CD8-positive, alpha-beta memory T cell (primary cell): ENCODE measurements around the gene SH3BP5L. TPM values are rescaled to one million over a fixed set of nuclear protein-coding genes. Genes with fewer than 3 reads are reported as not detected.
A peak's percentile ranks its signal among the peaks of the same experiment; 100 is the strongest.

ENCODE experiments used
- CTCF ChIA-PET: fragments of 350-600 bp; sonication (Branson Sonifier 250); formaldehyde crosslinking; loops from one replicate; lab custom pipeline; 2021; ENCODE audit warnings: antibody characterized with exemption; lab: Charles Lee
- POLR2A ChIA-PET: fragments of 350-600 bp; sonication (Branson Sonifier 250); formaldehyde crosslinking; loops from one replicate; lab custom pipeline; 2021; ENCODE audit warnings: antibody characterized with exemption; lab: Charles Lee
- DNase-seq, 5 donors: peaks; one replicate each; pipeline versions ENCODE4 v3.0.0 to v3.0.0-alpha.2; 2020 to 2022; ENCODE audit warnings: mixed read lengths in 1 of 5
- H3K27ac ChIP-seq: one replicate; pipeline ENCODE4 v1.7.0; 2013; ENCODE audit warnings: low read depth, mild to moderate bottlenecking, low read length, moderate library complexity
- H3K27me3 ChIP-seq: 2 replicates; pipeline ENCODE4 v1.7.0; 2013; ENCODE audit warnings: low read length, mild to moderate bottlenecking; ENCODE audit not compliant: insufficient read depth, poor library complexity, severe bottlenecking
- H3K36me3 ChIP-seq: 2 replicates; pipeline ENCODE4 v1.7.0; 2013; ENCODE audit warnings: mild to moderate bottlenecking, low read length, moderate library complexity; ENCODE audit not compliant: insufficient read depth
- H3K4me1 ChIP-seq: 2 replicates; pipeline ENCODE4 v1.7.0; 2013; ENCODE audit warnings: mild to moderate bottlenecking, low read length, moderate library complexity; ENCODE audit not compliant: insufficient read depth
- H3K4me3 ChIP-seq: 2 replicates; pipeline ENCODE4 v1.7.0; 2013; ENCODE audit warnings: mild to moderate bottlenecking, low read length
- H3K9me3 ChIP-seq: 2 replicates; pipeline ENCODE4 v1.7.0; 2013; ENCODE audit warnings: mild to moderate bottlenecking, low read length
- H3K27ac Mint-ChIP-seq, 8 donors: one replicate each; pipeline ENCODE4 v1.8.0; 2020 to 2021; ENCODE audit warnings: mixed read lengths in 8 of 8, mild to moderate bottlenecking in 6 of 8, inconsistent platforms in 3 of 8, moderate library complexity in 3 of 8
- H3K27me3 Mint-ChIP-seq, 2 donors: one replicate each; pipeline ENCODE4 v1.8.0; 2020 to 2021; ENCODE audit warnings: mixed read lengths in 2 of 2, mild to moderate bottlenecking in 1 of 2, moderate library complexity in 1 of 2
- H3K36me3 Mint-ChIP-seq, 3 donors: one replicate each; pipeline ENCODE4 v1.8.0; 2020 to 2021; ENCODE audit warnings: mixed read lengths in 3 of 3, inconsistent platforms in 1 of 3, mild to moderate bottlenecking in 1 of 3
- H3K4me1 Mint-ChIP-seq, 3 donors: one replicate each; pipeline ENCODE4 v1.8.0; 2020 to 2021; ENCODE audit warnings: mixed read lengths in 3 of 3, inconsistent platforms in 1 of 3, mild to moderate bottlenecking in 1 of 3
- H3K4me3 Mint-ChIP-seq, 7 donors: one replicate each; pipeline ENCODE4 v1.8.0; 2020 to 2021; ENCODE audit warnings: mixed read lengths in 7 of 7, mild to moderate bottlenecking in 6 of 7, moderate library complexity in 4 of 7, inconsistent platforms in 2 of 7
- H3K9me3 Mint-ChIP-seq, 5 donors: one replicate each; pipeline ENCODE4 v1.8.0; 2020 to 2022; ENCODE audit warnings: mixed read lengths in 5 of 5, mild to moderate bottlenecking in 3 of 5, moderate library complexity in 2 of 5, inconsistent platforms in 1 of 5
- polyA plus RNA-seq: library from polyadenylated mRNA; unstranded; fragments of 300-500 nt; fragmentation: Illumina TruSeq; gene quantifications from one replicate; pipeline ENCODE4 v1.2.3, GENCODE V29; 2021
- total RNA-seq, 2 experiments: library from RNA; stranded (reverse); gene quantifications; one replicate each; pipeline ENCODE4 v1.2.3, GENCODE V29; 2021

Gene SH3BP5L
- total and polyA plus RNA-seq, 3 experiments from 2014 or later = 3.8 to 21.8 (median 20.1) TPM

DNA sequence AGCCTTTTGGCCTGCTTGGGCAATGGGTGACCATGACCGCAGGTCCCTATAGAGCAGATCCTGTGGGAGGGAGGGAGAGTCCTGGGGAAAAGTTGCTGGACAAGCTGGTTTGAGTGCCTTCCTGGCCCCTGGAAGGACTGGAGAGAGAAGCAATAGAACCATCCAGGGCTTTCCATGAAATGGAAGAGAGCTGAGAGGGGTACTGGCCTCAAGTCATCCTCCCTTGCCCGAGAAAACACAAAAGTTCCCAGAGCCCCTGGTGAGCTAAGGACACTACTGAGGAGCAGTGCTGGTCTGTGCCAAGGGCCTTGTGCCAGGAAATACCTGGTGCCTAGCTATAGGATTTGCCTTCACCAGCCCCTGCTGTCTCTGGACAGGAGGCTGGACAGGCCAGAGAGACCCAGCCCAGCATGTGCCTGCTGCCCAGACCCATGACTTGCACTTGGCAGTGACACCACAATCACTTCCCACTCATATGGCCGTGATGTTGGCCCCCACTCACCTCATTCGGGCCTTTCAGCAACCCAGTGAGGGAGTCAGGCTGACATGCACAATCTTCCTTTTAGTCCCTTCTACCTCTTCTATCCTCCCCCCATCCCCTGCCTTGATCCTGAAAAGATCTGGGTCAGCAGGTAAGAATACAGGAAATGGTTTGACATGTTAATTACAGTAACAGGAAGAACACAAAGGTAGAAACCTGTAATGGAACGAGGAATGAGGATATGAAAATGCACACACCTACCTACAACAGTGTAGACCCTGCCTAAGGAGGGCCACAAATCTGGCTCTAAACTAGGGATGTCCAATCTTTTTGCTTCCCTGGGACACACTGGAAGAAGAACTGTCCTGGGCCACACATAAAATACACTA is 7.0 kb downstream of the SH3BP5L start:
- Histone ChIP-seq H3K4me1 (peaks cover 76% of the 10 kb centered on the region), H3K4me3 (no peak overlapping the region), H3K36me3 (peaks cover 18% of the 10 kb centered on the region), H3K9me3 (no peaks in the 10 kb centered on the region), H3K27me3 (no peaks in the 10 kb centered on the region), H3K27ac (no peak overlapping the region)
- Mint-ChIP-seq H3K4me1 (peaks cover 57 to 75% (median 64%) of the 10 kb centered on the region in 3 donors), H3K27me3 (no peaks in the 10 kb centered on the region), H3K4me3 (peak overlapping the region in 4 of 7 donors; percentile 7 to 69 (median 44)), H3K27ac (peak overlapping the region; percentile 34 to 81 (median 70)), H3K9me3 (no peaks in the 10 kb centered on the region), H3K36me3 (peaks cover 15 to 81% (median 21%) of the 10 kb centered on the region in 3 donors)
- CTCF ChIA-PET = no interaction called here
- POLR2A ChIA-PET = interaction anchor here (0.7 kb wide), 1 partner anchor 19 kb away, joined by 4 read pairs; no protein-coding TSS in a partner anchor
- DNase-seq = peak in 1 of 5 donors; percentile 8

GRCh38 chr1:248817065-248817464 is 8.7 kb downstream of the SH3BP5L start:
- Histone ChIP-seq H3K4me1 (peaks cover 59% of the 10 kb centered on the region), H3K27me3 (no peaks in the 10 kb centered on the region), H3K9me3 (no peaks in the 10 kb centered on the region), H3K4me3 (no peak overlapping the region), H3K36me3 (peaks cover 23% of the 10 kb centered on the region), H3K27ac (no peak overlapping the region)
- Mint-ChIP-seq H3K4me1 (peaks cover 42 to 58% (median 49%) of the 10 kb centered on the region in 3 donors), H3K9me3 (no peaks in the 10 kb centered on the region), H3K27ac (peak overlapping the region in 3 of 8 donors; percentile 21 to 42 (median 38)), H3K36me3 (peaks cover 16 to 84% (median 18%) of the 10 kb centered on the region in 3 donors), H3K4me3 (peak overlapping the region in 1 of 7 donors; percentile 42), H3K27me3 (no peaks in the 10 kb centered on the region)
- no peak for DNase-seq
- ChIA-PET CTCF (no interaction called here), POLR2A (no interaction called here)

GRCh38 chr1:248816042-248816851 is 9.5 kb downstream of the SH3BP5L start:
- H3K4me1 Mint-ChIP-seq = peaks cover 34 to 50% (median 41%) of the 10 kb centered on the region in 3 donors
- ChIA-PET POLR2A (no interaction called here), CTCF (no interaction called here)

GRCh38 chr1:248815407-248816034 is 10.2 kb downstream of the SH3BP5L start:
- no peak overlapping the region for H3K4me3 ChIP-seq
- peaks cover 23% of the 10 kb centered on the region for H3K36me3 ChIP-seq
- Mint-ChIP-seq H3K27me3 (no peaks in the 10 kb centered on the region), H3K36me3 (peaks cover 16 to 80% (median 16%) of the 10 kb centered on the region in 3 donors), H3K9me3 (no peaks in the 10 kb centered on the region), H3K4me3 (no peak overlapping the region), H3K27ac (peak overlapping the region in 6 of 8 donors; percentile 9 to 76 (median 56)), H3K4me1 (peaks cover 28 to 43% (median 34%) of the 10 kb centered on the region in 3 donors)
- H3K9me3 ChIP-seq = no peaks in the 10 kb centered on the region
- H3K4me1 ChIP-seq = peaks cover 45% of the 10 kb centered on the region
- no peak for DNase-seq
- ChIA-PET POLR2A (interaction anchor here (0.5 kb wide), 1 partner anchor 66 kb away, joined by 4 read pairs; no protein-coding TSS in a partner anchor), CTCF (no interaction called here)
- no peaks in the 10 kb centered on the region for H3K27me3 ChIP-seq
- no peak overlapping the region for H3K27ac ChIP-seq

More at GRCh38 chr1:248816042-248816851, 9.5 kb downstream of the SH3BP5L start:
- no peaks in the 10 kb centered on the region for H3K9me3 ChIP-seq
- peaks cover 52% of the 10 kb centered on the region for H3K4me1 ChIP-seq
- peaks cover 16 to 80% (median 16%) of the 10 kb centered on the region in 3 donors for H3K36me3 Mint-ChIP-seq
- no peaks in the 10 kb centered on the region for H3K27me3 ChIP-seq
- no peak overlapping the region for H3K4me3 ChIP-seq
- H3K27ac Mint-ChIP-seq = peak overlapping the region in 6 of 8 donors; percentile 35 to 76 (median 66)
- DNase-seq = no peak
- no peaks in the 10 kb centered on the region for H3K9me3 Mint-ChIP-seq
- H3K27ac ChIP-seq = no peak overlapping the region
- no peak overlapping the region for H3K4me3 Mint-ChIP-seq
- no peaks in the 10 kb centered on the region for H3K27me3 Mint-ChIP-seq
- peaks cover 23% of the 10 kb centered on the region for H3K36me3 ChIP-seq

DNA sequence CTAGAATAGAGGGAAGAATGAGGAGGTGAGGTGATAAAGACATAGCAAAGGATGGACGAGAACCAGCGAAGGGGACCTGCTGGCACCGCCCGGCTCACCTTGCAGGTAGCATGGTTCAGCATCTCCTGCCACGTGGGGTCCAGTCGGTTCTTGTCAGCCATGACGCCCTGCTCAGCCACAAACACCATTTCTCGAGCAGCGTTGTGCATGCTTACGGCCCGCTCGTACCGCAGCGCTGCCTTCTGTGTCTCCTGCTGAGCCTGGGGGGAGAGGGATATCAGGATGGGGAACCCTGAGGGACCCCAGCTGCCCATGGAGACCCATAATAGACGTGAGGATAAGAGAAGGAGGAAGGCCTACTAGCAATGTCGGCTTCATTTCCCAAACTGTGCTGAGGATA is 11.4 kb downstream of the SH3BP5L start:
- Histone ChIP-seq H3K9me3 (no peaks in the 10 kb centered on the region), H3K36me3 (peaks cover 23% of the 10 kb centered on the region), H3K4me1 (peaks cover 38% of the 10 kb centered on the region), H3K27me3 (no peaks in the 10 kb centered on the region), H3K27ac (no peak overlapping the region), H3K4me3 (no peak overlapping the region)
- ChIA-PET POLR2A (no interaction called here), CTCF (no interaction called here)
- Mint-ChIP-seq H3K27ac (no peak overlapping the region), H3K4me1 (peaks cover 19 to 31% (median 24%) of the 10 kb centered on the region in 3 donors), H3K36me3 (peaks cover 12 to 78% (median 16%) of the 10 kb centered on the region in 3 donors), H3K4me3 (no peak overlapping the region), H3K9me3 (no peaks in the 10 kb centered on the region), H3K27me3 (no peaks in the 10 kb centered on the region)
- DNase-seq = no peak

- Histone ChIP-seq H3K4me3 (no peak overlapping the region), H3K27me3 (no peaks in the 10 kb centered on the region), H3K36me3 (peaks cover 23% of the 10 kb centered on the region), H3K9me3 (no peaks in the 10 kb centered on the region), H3K27ac (no peak overlapping the region), H3K4me1 (peaks cover 30% of the 10 kb centered on the region)
- Mint-ChIP-seq H3K27ac (peak overlapping the region in 3 of 8 donors; percentile 29 to 46 (median 33)), H3K36me3 (peaks cover 10 to 72% (median 16%) of the 10 kb centered on the region in 3 donors), H3K4me1 (peaks cover 13 to 23% (median 16%) of the 10 kb centered on the region in 3 donors), H3K4me3 (no peak overlapping the region), H3K9me3 (no peaks in the 10 kb centered on the region), H3K27me3 (no peaks in the 10 kb centered on the region)
- CTCF ChIA-PET = no interaction called here
- DNase-seq = no peak
- POLR2A ChIA-PET = no interaction called here
Observed at GRCh38 chr1:248813546-248813945, 12.2 kb downstream of the SH3BP5L start.

DNA sequence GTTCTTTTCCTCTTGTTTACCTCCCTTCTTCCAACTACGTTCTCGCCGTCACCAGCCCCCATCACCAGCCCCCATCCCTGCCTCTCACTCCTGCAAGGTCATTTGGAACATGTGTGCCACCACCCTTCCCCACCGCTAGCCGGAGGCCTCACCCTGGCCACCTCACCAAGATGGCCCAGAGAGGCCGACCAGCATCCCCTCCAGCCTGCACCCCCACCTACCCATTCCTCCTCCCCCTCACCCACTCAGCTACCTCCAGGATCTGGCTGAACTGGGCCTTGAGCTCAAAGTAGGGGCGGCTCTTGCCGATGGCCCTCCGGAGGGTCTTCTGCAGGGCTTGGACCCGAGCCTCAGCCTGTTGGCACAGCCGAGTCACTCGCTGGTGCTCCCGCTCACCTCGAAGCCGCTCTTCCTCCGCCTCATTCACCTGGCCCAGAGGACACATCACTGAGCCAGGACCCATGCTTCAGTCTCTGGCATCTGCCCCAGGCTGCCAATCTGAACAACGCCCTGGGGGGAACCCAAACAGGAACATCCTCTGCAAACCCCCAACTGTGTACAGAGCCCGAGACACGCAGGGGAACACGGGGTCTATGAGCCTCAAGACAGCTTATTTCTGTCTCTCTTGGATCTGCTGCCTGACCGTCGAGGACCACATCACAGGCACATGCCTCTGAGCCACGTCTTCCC is 12.8 kb downstream of the SH3BP5L start:
- Histone ChIP-seq H3K27ac (no peak overlapping the region), H3K27me3 (no peaks in the 10 kb centered on the region), H3K4me1 (peaks cover 23% of the 10 kb centered on the region), H3K4me3 (no peak overlapping the region), H3K9me3 (no peaks in the 10 kb centered on the region), H3K36me3 (peaks cover 23% of the 10 kb centered on the region)
- Mint-ChIP-seq H3K4me1 (peaks cover 10 to 18% (median 13%) of the 10 kb centered on the region in 3 donors), H3K9me3 (no peaks in the 10 kb centered on the region), H3K36me3 (peaks cover 10 to 66% (median 16%) of the 10 kb centered on the region in 3 donors), H3K27me3 (no peaks in the 10 kb centered on the region), H3K4me3 (no peak overlapping the region), H3K27ac (peak overlapping the region in 1 of 8 donors; percentile 54)
- CTCF ChIA-PET = no interaction called here
- POLR2A ChIA-PET = no interaction called here
- no peak for DNase-seq
